ENCODE data around the gene PTPN14. TPM values are rescaled to one million over a fixed set of nuclear protein-coding genes. Genes with fewer than 3 reads are reported as not detected.

The PTPN14 gene
- total and polyA plus RNA-seq, 2 donors: 1.3 to 4.3 TPM

- no peak overlapping the region for H3K4me3 ChIP-seq (ENCODE audit: low read length in 2 of 2)
- WGBS: 98% methylated on average over 3 of the region's 3 CpGs
- H3K4me1 ChIP-seq (ENCODE audit: control insufficient read depth in 2 of 2, insufficient read depth in 2 of 2, low read length in 2 of 2): no peaks in the 10 kb centered on the region
- no peak overlapping the region for H3K27ac ChIP-seq (ENCODE audit: low read depth in 1 of 2, low read length in 1 of 2)
- no peaks in the 10 kb centered on the region for H3K36me3 ChIP-seq (ENCODE audit: control insufficient read depth in 2 of 2, insufficient read depth in 2 of 2, low read length in 1 of 2)
- H3K27me3 ChIP-seq (ENCODE audit: control insufficient read depth in 2 of 2, insufficient read depth in 1 of 2, low read length in 1 of 2): no peaks in the 10 kb centered on the region
- DNase-seq (ENCODE audit: low read depth in 6 of 9, low spot score in 9 of 9): no peak
- no peaks in the 10 kb centered on the region for H3K9me3 ChIP-seq (ENCODE audit: control insufficient read depth in 2 of 2, insufficient read depth in 1 of 2, low read length in 1 of 2)
Measured at GRCh38 chr1:214470132-214470531, 81.3 kb downstream of the PTPN14 start.

GRCh38 chr1:214469290-214469689, 82.1 kb downstream of the PTPN14 start:
- no peaks in the 10 kb centered on the region for H3K4me1 ChIP-seq (ENCODE audit: control insufficient read depth in 2 of 2, insufficient read depth in 2 of 2, low read length in 2 of 2)
- no peak for DNase-seq (ENCODE audit: low read depth in 6 of 9, low spot score in 9 of 9)
- WGBS: 97% methylated on average over 1 of the region's 1 CpG
- H3K36me3 ChIP-seq (ENCODE audit: control insufficient read depth in 2 of 2, insufficient read depth in 2 of 2, low read length in 1 of 2): no peaks in the 10 kb centered on the region
- H3K9me3 ChIP-seq (ENCODE audit: control insufficient read depth in 2 of 2, insufficient read depth in 1 of 2, low read length in 1 of 2): no peaks in the 10 kb centered on the region
- H3K27me3 ChIP-seq (ENCODE audit: control insufficient read depth in 2 of 2, insufficient read depth in 1 of 2, low read length in 1 of 2): no peaks in the 10 kb centered on the region
- H3K27ac ChIP-seq (ENCODE audit: low read depth in 1 of 2, low read length in 1 of 2): no peak overlapping the region
- no peak overlapping the region for H3K4me3 ChIP-seq (ENCODE audit: low read length in 2 of 2)

GRCh38 chr1:214467078-214467585, 84.3 kb downstream of the PTPN14 start:
- no peak for DNase-seq (ENCODE audit: low read depth in 6 of 9, low spot score in 9 of 9)
- WGBS: 91% methylated on average over 1 of the region's 1 CpG
- Histone ChIP-seq H3K4me1 (ENCODE audit: control insufficient read depth in 2 of 2, insufficient read depth in 2 of 2, low read length in 2 of 2) (no peaks in the 10 kb centered on the region), H3K4me3 (ENCODE audit: low read length in 2 of 2) (no peak overlapping the region), H3K9me3 (ENCODE audit: control insufficient read depth in 2 of 2, insufficient read depth in 1 of 2, low read length in 1 of 2) (no peaks in the 10 kb centered on the region), H3K27ac (ENCODE audit: low read depth in 1 of 2, low read length in 1 of 2) (no peak overlapping the region), H3K36me3 (ENCODE audit: control insufficient read depth in 2 of 2, insufficient read depth in 2 of 2, low read length in 1 of 2) (no peaks in the 10 kb centered on the region), H3K27me3 (ENCODE audit: control insufficient read depth in 2 of 2, insufficient read depth in 1 of 2, low read length in 1 of 2) (no peaks in the 10 kb centered on the region)

GRCh38 chr1:214466403-214467077, 84.9 kb downstream of the PTPN14 start:
- H3K27ac ChIP-seq (ENCODE audit: low read depth in 1 of 2, low read length in 1 of 2): no peak overlapping the region
- H3K4me3 ChIP-seq (ENCODE audit: low read length in 2 of 2): no peak overlapping the region
- H3K36me3 ChIP-seq (ENCODE audit: control insufficient read depth in 2 of 2, insufficient read depth in 2 of 2, low read length in 1 of 2): no peaks in the 10 kb centered on the region
- H3K27me3 ChIP-seq (ENCODE audit: control insufficient read depth in 2 of 2, insufficient read depth in 1 of 2, low read length in 1 of 2): no peaks in the 10 kb centered on the region
- no peaks in the 10 kb centered on the region for H3K4me1 ChIP-seq (ENCODE audit: control insufficient read depth in 2 of 2, insufficient read depth in 2 of 2, low read length in 2 of 2)
- H3K9me3 ChIP-seq (ENCODE audit: control insufficient read depth in 2 of 2, insufficient read depth in 1 of 2, low read length in 1 of 2): no peaks in the 10 kb centered on the region
- WGBS: 90% methylated on average over 3 of the region's 3 CpGs
- DNase-seq (ENCODE audit: low read depth in 6 of 9, low spot score in 9 of 9): no peak

GRCh38 chr1:214464445-214465287, 86.7 kb downstream of the PTPN14 start:
- Histone ChIP-seq H3K9me3 (ENCODE audit: control insufficient read depth in 2 of 2, insufficient read depth in 1 of 2, low read length in 1 of 2) (no peaks in the 10 kb centered on the region), H3K36me3 (ENCODE audit: control insufficient read depth in 2 of 2, insufficient read depth in 2 of 2, low read length in 1 of 2) (no peaks in the 10 kb centered on the region), H3K27ac (ENCODE audit: low read depth in 1 of 2, low read length in 1 of 2) (no peak overlapping the region), H3K27me3 (ENCODE audit: control insufficient read depth in 2 of 2, insufficient read depth in 1 of 2, low read length in 1 of 2) (no peaks in the 10 kb centered on the region), H3K4me1 (ENCODE audit: control insufficient read depth in 2 of 2, insufficient read depth in 2 of 2, low read length in 2 of 2) (no peaks in the 10 kb centered on the region), H3K4me3 (ENCODE audit: low read length in 2 of 2) (no peak overlapping the region)
- WGBS: 93% methylated on average over 30 of the region's 30 CpGs
- DNase-seq (ENCODE audit: low read depth in 6 of 9, low spot score in 9 of 9): no peak

- Histone ChIP-seq H3K9me3 (ENCODE audit: control insufficient read depth in 2 of 2, insufficient read depth in 1 of 2, low read length in 1 of 2) (no peaks in the 10 kb centered on the region), H3K27ac (ENCODE audit: low read depth in 1 of 2, low read length in 1 of 2) (no peak overlapping the region), H3K27me3 (ENCODE audit: control insufficient read depth in 2 of 2, insufficient read depth in 1 of 2, low read length in 1 of 2) (no peaks in the 10 kb centered on the region), H3K36me3 (ENCODE audit: control insufficient read depth in 2 of 2, insufficient read depth in 2 of 2, low read length in 1 of 2) (no peaks in the 10 kb centered on the region), H3K4me3 (ENCODE audit: low read length in 2 of 2) (no peak overlapping the region), H3K4me1 (ENCODE audit: control insufficient read depth in 2 of 2, insufficient read depth in 2 of 2, low read length in 2 of 2) (no peaks in the 10 kb centered on the region)
- WGBS: 82% methylated on average over 2 of the region's 2 CpGs
- DNase-seq (ENCODE audit: low read depth in 6 of 9, low spot score in 9 of 9): no peak
Measured at GRCh38 chr1:214463596-214463995, 87.8 kb downstream of the PTPN14 start.

GRCh38 chr1:214462882-214463281, 88.5 kb downstream of the PTPN14 start:
- no peak for DNase-seq (ENCODE audit: low read depth in 6 of 9, low spot score in 9 of 9)
- Histone ChIP-seq H3K4me1 (ENCODE audit: control insufficient read depth in 2 of 2, insufficient read depth in 2 of 2, low read length in 2 of 2) (no peaks in the 10 kb centered on the region), H3K4me3 (ENCODE audit: low read length in 2 of 2) (no peak overlapping the region), H3K27me3 (ENCODE audit: control insufficient read depth in 2 of 2, insufficient read depth in 1 of 2, low read length in 1 of 2) (no peaks in the 10 kb centered on the region), H3K9me3 (ENCODE audit: control insufficient read depth in 2 of 2, insufficient read depth in 1 of 2, low read length in 1 of 2) (no peaks in the 10 kb centered on the region), H3K36me3 (ENCODE audit: control insufficient read depth in 2 of 2, insufficient read depth in 2 of 2, low read length in 1 of 2) (no peaks in the 10 kb centered on the region), H3K27ac (ENCODE audit: low read depth in 1 of 2, low read length in 1 of 2) (no peak overlapping the region)
- 97% methylated on average over 2 of the region's 2 CpGs for WGBS

- Histone ChIP-seq H3K27me3 (ENCODE audit: control insufficient read depth in 2 of 2, insufficient read depth in 1 of 2, low read length in 1 of 2) (no peaks in the 10 kb centered on the region), H3K4me3 (ENCODE audit: low read length in 2 of 2) (no peak overlapping the region), H3K9me3 (ENCODE audit: control insufficient read depth in 2 of 2, insufficient read depth in 1 of 2, low read length in 1 of 2) (no peaks in the 10 kb centered on the region), H3K36me3 (ENCODE audit: control insufficient read depth in 2 of 2, insufficient read depth in 2 of 2, low read length in 1 of 2) (no peaks in the 10 kb centered on the region), H3K4me1 (ENCODE audit: control insufficient read depth in 2 of 2, insufficient read depth in 2 of 2, low read length in 2 of 2) (no peaks in the 10 kb centered on the region), H3K27ac (ENCODE audit: low read depth in 1 of 2, low read length in 1 of 2) (no peak overlapping the region)
- no peak for DNase-seq (ENCODE audit: low read depth in 6 of 9, low spot score in 9 of 9)
- 98% methylated on average over 4 of the region's 4 CpGs for WGBS
Measured at GRCh38 chr1:214461305-214461704, 90.1 kb downstream of the PTPN14 start.

GRCh38 chr1:214460304-214460916, 91.0 kb downstream of the PTPN14 start:
- WGBS: 50% methylated on average over 2 of the region's 2 CpGs
- Histone ChIP-seq H3K36me3 (ENCODE audit: control insufficient read depth in 2 of 2, insufficient read depth in 2 of 2, low read length in 1 of 2) (no peaks in the 10 kb centered on the region), H3K4me3 (ENCODE audit: low read length in 2 of 2) (no peak overlapping the region), H3K27ac (ENCODE audit: low read depth in 1 of 2, low read length in 1 of 2) (no peak overlapping the region), H3K4me1 (ENCODE audit: control insufficient read depth in 2 of 2, insufficient read depth in 2 of 2, low read length in 2 of 2) (no peaks in the 10 kb centered on the region), H3K9me3 (ENCODE audit: control insufficient read depth in 2 of 2, insufficient read depth in 1 of 2, low read length in 1 of 2) (no peaks in the 10 kb centered on the region), H3K27me3 (ENCODE audit: control insufficient read depth in 2 of 2, insufficient read depth in 1 of 2, low read length in 1 of 2) (no peaks in the 10 kb centered on the region)
- no peak for DNase-seq (ENCODE audit: low read depth in 6 of 9, low spot score in 9 of 9)

All from thymus (tissue), 11 donors.